GM12878 (cell line): Measurements from ENCODE around the gene ZNF574. TPM values are rescaled to one million over a fixed set of nuclear protein-coding genes. Genes with fewer than 3 reads are reported as not detected.

ENCODE experiments used
- ATAC-seq: fragments of 200-7000 bp; cut with Tn5 transposase; 3 replicates; pipeline ENCODE4 v1.9.1; 2020; ENCODE audit warnings: mild to moderate bottlenecking, moderate library complexity
- BruUV-seq: library from RNA; stranded (reverse); fragments of 400-500 nt; replicated peaks from 2 replicates; lab custom pipeline; 2021; lab: Mats Ljungman, UMichigan
- CTCF ChIA-PET: fragments of 300-600 bp; sonication (Branson Sonifier 250); formaldehyde crosslinking; extraction: SDS; loops from one replicate; lab custom pipeline; 2021; ENCODE audit warnings: inconsistent platforms; lab: Yijun Ruan, JAX
- POLR2A ChIA-PET: fragments of 350-600 bp; formaldehyde crosslinking; extraction: SDS; loops from one replicate; lab custom pipeline; 2021; ENCODE audit warnings: inconsistent platforms; lab: Charles Lee
- RAD21 ChIA-PET: fragments of 300-600 bp; sonication (Branson Sonifier 250); formaldehyde crosslinking; loops from one replicate; lab custom pipeline; 2023; ENCODE audit warnings: antibody characterized with exemption; ENCODE audit not compliant: unreplicated experiment; lab: Charles Lee
- SMC1A ChIA-PET: fragments of 300-600 bp; sonication (Branson Sonifier 250); formaldehyde crosslinking; loops from one replicate; lab custom pipeline; 2023; ENCODE audit not compliant: unreplicated experiment, uncharacterized antibody; lab: Charles Lee
- DNase-seq: peaks from one replicate; pipeline ENCODE4 v3.0.0-alpha.2; 2011; ENCODE audit warnings: low read depth, low spot score
- FAIRE-seq: peaks from 3 replicates; lab custom pipeline; 2011; peaks lifted over from hg19 to GRCh38; lab: Jason Lieb, UNC
- H2AFZ ChIP-seq: 2 replicates; pipeline ENCODE4 v1.6.0; 2011; ENCODE audit warnings: low read depth, low read length, control low read depth; ENCODE audit not compliant: control insufficient read depth
- H3K27ac ChIP-seq: 2 replicates; pipeline ENCODE4 v1.5.1; 2011; ENCODE audit warnings: control low read depth; ENCODE audit not compliant: control insufficient read depth, insufficient read depth
- H3K27me3 ChIP-seq, 2 experiments: replicated peaks in 1 of 2; 2 replicates each; pipeline versions ENCODE4 v1.6.0 to v1.6.1; 2011; ENCODE audit warnings: low read length in 1 of 2; ENCODE audit not compliant: control insufficient read depth in 2 of 2, insufficient read depth in 2 of 2
- H3K36me3 ChIP-seq, 2 experiments: 2 replicates each; pipeline ENCODE4 v1.5.1; 2011; ENCODE audit warnings: low read length in 1 of 2; ENCODE audit not compliant: control insufficient read depth in 2 of 2, insufficient read depth in 2 of 2
- H3K4me1 ChIP-seq: 2 replicates; pipeline ENCODE4 v1.6.1; 2011; ENCODE audit warnings: mild to moderate bottlenecking, low read length, moderate library complexity, mixed read lengths; ENCODE audit not compliant: control insufficient read depth, insufficient read depth
- H3K4me2 ChIP-seq: 2 replicates; pipeline ENCODE4 v1.6.0; 2011; ENCODE audit warnings: control low read depth; ENCODE audit not compliant: control insufficient read depth, insufficient read depth
- H3K4me3 ChIP-seq: fragments of 200-600 bp; sonication (generic); 2 replicates; pipeline ENCODE4 v1.5.1; 2016
- H3K79me2 ChIP-seq: 2 replicates; pipeline ENCODE4 v1.6.0; 2011; ENCODE audit warnings: low read length; ENCODE audit not compliant: control insufficient read depth, insufficient read depth
- H3K9ac ChIP-seq: 2 replicates; pipeline ENCODE4 v1.8.0; 2011; ENCODE audit warnings: low read length, control low read depth, mixed read lengths; ENCODE audit not compliant: control insufficient read depth, insufficient read depth
- H3K9me3 ChIP-seq: replicated peaks from 3 replicates; pipeline ENCODE4 v1.5.1; 2011; ENCODE audit warnings: mild to moderate bottlenecking, low read length; ENCODE audit not compliant: control insufficient read depth, insufficient read depth
- H4K20me1 ChIP-seq: 2 replicates; pipeline ENCODE4 v1.6.0; 2011; ENCODE audit not compliant: control insufficient read depth, insufficient read depth
- ATF7 ChIP-seq: fragments of 450-650 bp; IDR thresholded peaks from 2 replicates; pipeline ENCODE4 v1.6.1; 2016; ENCODE audit warnings: low read depth, mild to moderate bottlenecking
- BCL11A ChIP-seq: IDR thresholded peaks from 2 replicates; pipeline ENCODE4 v1.6.1; 2011; ENCODE audit warnings: low read depth, low read length
- BMI1 ChIP-seq: fragments of 450-650 bp; IDR thresholded peaks from 2 replicates; pipeline ENCODE4 v1.6.1; 2016; ENCODE audit warnings: mild to moderate bottlenecking, moderate library complexity, borderline replicate concordance
- CHD2 ChIP-seq: IDR thresholded peaks from 2 replicates; pipeline ENCODE4 v1.6.1; 2011; ENCODE audit warnings: low read depth, low read length, improper control_type of control experiment, borderline replicate concordance
- CREM ChIP-seq: IDR thresholded peaks from 2 replicates; pipeline ENCODE4 v1.6.1; 2014; ENCODE audit warnings: antibody characterized with exemption, low read depth
- EP300 ChIP-seq, 2 experiments: fragments of 150-350 bp in 1 of 2; IDR thresholded peaks; 2 replicates each; pipeline ENCODE4 v1.6.1; 2011 to 2012; ENCODE audit warnings: low read depth in 2 of 2, low read length in 2 of 2, borderline replicate concordance in 1 of 2, improper control_type of control experiment in 1 of 2, inconsistent platforms in 1 of 2; ENCODE audit not compliant: control insufficient read depth in 1 of 2
- FOXK2 ChIP-seq: fragments of 450-650 bp; IDR thresholded peaks from 2 replicates; pipeline ENCODE4 v1.6.1; 2017; ENCODE audit warnings: mild to moderate bottlenecking, moderate library complexity
- KLF5 ChIP-seq: fragments of 450-650 bp; IDR thresholded peaks from 2 replicates; pipeline ENCODE4 v1.6.1; 2014; ENCODE audit warnings: mild to moderate bottlenecking; ENCODE audit not compliant: partially characterized antibody
- RELA ChIP-seq: fragments of 450-650 bp; IDR thresholded peaks from 2 replicates; pipeline ENCODE4 v1.8.0; 2014; ENCODE audit warnings: borderline replicate concordance; ENCODE audit not compliant: partially characterized antibody
- SPI1 ChIP-seq: IDR thresholded peaks from 2 replicates; pipeline ENCODE4 v1.6.1; 2011; ENCODE audit warnings: low read depth, mild to moderate bottlenecking, low read length, moderate library complexity, borderline replicate concordance; ENCODE audit not compliant: insufficient read depth
- SUZ12 ChIP-seq: fragments of 200-600 bp; sonication (generic); IDR thresholded peaks from one replicate; pipeline ENCODE4 v1.6.1; 2018; ENCODE audit warnings: antibody characterized with exemption, mild to moderate bottlenecking; ENCODE audit not compliant: unreplicated experiment
- TCF3 ChIP-seq: IDR thresholded peaks from 2 replicates; pipeline ENCODE4 v1.6.1; 2012; ENCODE audit warnings: low read depth, mild to moderate bottlenecking, low read length, borderline replicate concordance; ENCODE audit not compliant: insufficient read depth
- YY1 ChIP-seq: IDR thresholded peaks from 2 replicates; pipeline ENCODE4 v1.6.1; 2011; ENCODE audit warnings: low read depth, mild to moderate bottlenecking, low read length
- ZNF217 ChIP-seq: fragments of 450-650 bp; IDR thresholded peaks from 2 replicates; pipeline ENCODE4 v1.6.1; 2017; ENCODE audit warnings: antibody characterized with exemption, mild to moderate bottlenecking
- WGBS: methylation state at CpG from one replicate; pipeline ENCODE4 v1.1.6; 2016; ENCODE audit warnings: low lambda C conversion rate; ENCODE audit not compliant: insufficient replicate concordance, insufficient coverage; ENCODE audit errors: missing lambda C conversion rate; 5-methylcytosine and 5-hydroxymethylcytosine counted together
- in situ Hi-C: fragments of 300-500 bp; cut with MboI; formaldehyde crosslinking; loops from 9 replicates; pipeline ENCODE4 v1.14.3; 2018; ENCODE audit warnings: mixed read lengths
- intact Hi-C: fragments of 100-400 bp; cut with micrococcal nuclease; formaldehyde crosslinking; loops from one replicate; pipeline ENCODE4 v1.14.2; 2022; ENCODE audit not compliant: unreplicated experiment
- polyA plus RNA-seq, 11 experiments: library from polyadenylated mRNA; depleted of rRNA in 4 of 11; unstranded in 6 of 11; stranded (reverse) in 5 of 11; fragments of >200 nt; fragmentation: Nextera tagmentation in 4 of 11; fragmentation: Illumina TruSeq in 1 of 11; extraction: Ambion mirVana in 4 of 11; extraction: Trizol in 1 of 11; gene quantifications; 1 replicate in 1 of 11; 2 replicates in 10 of 11; pipeline versions ENCODE4 v1.2.1 to v1.2.3, GENCODE V29; 2011 to 2016; ENCODE audit warnings: inconsistent platforms in 2 of 11, missing spikeins in 2 of 11, low read depth in 1 of 11
- total RNA-seq, 4 experiments: library from RNA; depleted of rRNA in 3 of 4; stranded (reverse); fragments of >200 nt in 3 of 4; fragmentation: Illumina TruSeq in 1 of 4; extraction: Trizol in 1 of 4; gene quantifications; 2 replicates each; pipeline versions ENCODE4 v1.2.1 to v1.2.3, GENCODE V29; 2013 to 2021
- TF ChIP-seq, protein P1 (sequence below): fragments of 150-350 bp; IDR thresholded peaks from 2 replicates; pipeline ENCODE4 v1.6.1; 2014; ENCODE audit warnings: mild to moderate bottlenecking, low read depth, low read length

ZNF574 gene
- total and polyA plus RNA-seq, 10 of the 15 experiments (the other 5 are each of a cell fraction or from before 2014, with no cell fraction given) = 0.32 to 25.6 (median 11.4) TPM

DNA sequence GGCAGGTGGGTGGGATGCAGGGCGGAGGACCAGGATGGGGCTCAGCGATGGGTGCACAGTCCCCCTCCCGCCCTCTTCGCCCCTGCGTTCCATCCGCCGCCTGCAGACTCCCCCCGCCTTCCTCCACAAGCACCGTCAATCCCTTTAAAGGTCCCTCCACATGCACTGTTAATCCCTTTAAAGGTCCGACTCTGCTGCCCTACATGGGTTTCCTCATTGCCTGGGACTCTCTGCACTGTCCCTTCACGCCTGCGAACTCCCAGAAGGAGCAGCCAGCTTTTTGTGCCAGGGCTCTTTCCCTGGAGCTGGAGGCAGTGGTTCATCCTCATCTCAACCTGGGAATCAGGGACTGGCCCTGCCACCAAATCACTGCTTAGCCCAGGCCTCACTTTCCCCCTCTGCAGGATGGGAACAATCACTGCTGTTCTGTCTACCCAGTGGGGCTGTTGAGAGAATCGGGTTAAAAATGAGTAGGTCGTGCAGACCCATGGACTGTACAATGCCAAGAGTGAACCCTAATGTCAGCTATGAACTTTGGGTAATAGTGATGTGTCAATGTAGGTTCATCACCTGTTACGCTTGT is 20.4 kb downstream of the ZNF574 start:
- H3K27me3 ChIP-seq = no peaks in the 10 kb centered on the region
- peaks cover 9% of the 10 kb centered on the region for H3K4me1 ChIP-seq
- H4K20me1 ChIP-seq = no peaks in the 10 kb centered on the region
- H3K36me3 ChIP-seq = peaks cover 32 to 38% of the 10 kb centered on the region in 2 experiments
- RAD21 ChIA-PET = no interaction called here
- H3K27ac ChIP-seq = no peak overlapping the region
- POLR2A ChIA-PET = interaction anchor here (0.6 to 1.1 kb wide), 4 partner anchors 18 to 1860 kb away, joined by 3 to 6 read pairs (median 4); no protein-coding TSS in a partner anchor
- CTCF ChIA-PET = interaction anchor here (1.0 to 1.6 kb wide), 2 partner anchors 12 to 32 kb away, joined by 4 read pairs; no protein-coding TSS in a partner anchor
- no peaks in the 10 kb centered on the region for H3K9me3 ChIP-seq
- in situ Hi-C loops (no loop called here), intact Hi-C loops (no loop called here)
- H3K4me3 ChIP-seq = no peak overlapping the region
- TF ChIP-seq SUZ12 (no peak), CREM (no peak), YY1 (no peak), ATF7 (no peak), KLF5 (no peak), FOXK2 (no peak), SPI1 (no peak), RELA (no peak), TCF3 (no peak), EP300 (IDR thresholded peaks at IDR 0.05; ENCODE audit: borderline replicate concordance in 1 of 2, control insufficient read depth in 1 of 2, low read depth in 2 of 2, low read length in 2 of 2) (no peak), BMI1 (no peak), ZNF217 (no peak), BCL11A (no peak), CHD2 (no peak)
- TF ChIP-seq, protein P1, sequence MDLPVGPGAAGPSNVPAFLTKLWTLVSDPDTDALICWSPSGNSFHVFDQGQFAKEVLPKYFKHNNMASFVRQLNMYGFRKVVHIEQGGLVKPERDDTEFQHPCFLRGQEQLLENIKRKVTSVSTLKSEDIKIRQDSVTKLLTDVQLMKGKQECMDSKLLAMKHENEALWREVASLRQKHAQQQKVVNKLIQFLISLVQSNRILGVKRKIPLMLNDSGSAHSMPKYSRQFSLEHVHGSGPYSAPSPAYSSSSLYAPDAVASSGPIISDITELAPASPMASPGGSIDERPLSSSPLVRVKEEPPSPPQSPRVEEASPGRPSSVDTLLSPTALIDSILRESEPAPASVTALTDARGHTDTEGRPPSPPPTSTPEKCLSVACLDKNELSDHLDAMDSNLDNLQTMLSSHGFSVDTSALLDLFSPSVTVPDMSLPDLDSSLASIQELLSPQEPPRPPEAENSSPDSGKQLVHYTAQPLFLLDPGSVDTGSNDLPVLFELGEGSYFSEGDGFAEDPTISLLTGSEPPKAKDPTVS = no peak
- no peak overlapping the region for H2AFZ ChIP-seq
- no TSS peak for BruUV-seq
- ATAC-seq (no peak), DNase-seq (no peak), FAIRE-seq (no peak)
- WGBS = 96% methylated on average over 13 of the region's 15 CpGs
- SMC1A ChIA-PET = no interaction called here
- no peak overlapping the region for H3K9ac ChIP-seq
- no peaks in the 10 kb centered on the region for H3K79me2 ChIP-seq
- H3K4me2 ChIP-seq = no peak overlapping the region
